ENCODE results near the gene DACT3.

The DACT3 gene

DNA sequence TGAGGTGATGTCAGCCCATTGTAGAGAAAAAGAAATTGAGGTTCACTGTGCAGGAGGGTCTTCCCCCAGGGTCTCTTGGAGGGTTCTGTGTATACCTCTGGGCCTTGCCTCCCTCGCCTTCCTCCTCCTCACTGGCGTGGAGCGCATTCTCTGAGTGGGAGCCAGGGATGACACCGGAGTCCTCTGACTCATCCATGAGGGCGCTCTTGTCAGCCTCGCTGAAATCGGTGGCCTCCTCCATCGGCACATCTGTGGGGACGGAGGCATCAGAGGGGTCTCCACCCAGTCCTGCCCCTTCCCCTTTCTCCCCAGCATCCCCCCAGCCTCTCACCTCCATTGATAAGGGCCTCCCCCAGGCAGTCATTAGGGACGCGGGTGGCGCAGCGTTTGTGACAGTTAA is 39.7 kb upstream of the DACT3 start:
- Histone ChIP-seq H4K20me1 (ENCODE audit: insufficient read depth, low read length, poor library complexity, severe bottlenecking) (peaks cover 23% of the 10 kb centered on the region), H2AFZ (ENCODE audit: low read length) (no peak overlapping the region), H3K4me2 (ENCODE audit: low read depth, low read length, poor library complexity, severe bottlenecking) (no peak overlapping the region), H3K27me3 (ENCODE audit: insufficient read depth, low read length, poor library complexity, severe bottlenecking) (no peaks in the 10 kb centered on the region), H3K9me3 (ENCODE audit: insufficient read depth, low read depth, low read length) (no peaks in the 10 kb centered on the region), H3K9me2 (replicated peaks; ENCODE audit: low read depth, low read length) (no peaks in the 10 kb centered on the region), H3K4me3 (ENCODE audit: low read length, poor library complexity, severe bottlenecking) (no peak overlapping the region), H3K79me2 (ENCODE audit: insufficient read depth, low read length) (peaks cover 7% of the 10 kb centered on the region; the same call in 1 of the 2 replicates), H3F3A (ENCODE audit: low read depth) (no peaks in the 10 kb centered on the region), H3K4me1 (ENCODE audit: insufficient read depth, low read length, poor library complexity, severe bottlenecking) (no peaks in the 10 kb centered on the region), H3K36me3 (ENCODE audit: insufficient read depth, low read length) (peaks cover 82% of the 10 kb centered on the region), H3K9ac (ENCODE audit: low read depth, low read length, poor library complexity, severe bottlenecking) (no peak overlapping the region)
- TF ChIP-seq EZH2phosphoT487 (IDR thresholded peaks at IDR 0.05; ENCODE audit: borderline replicate concordance), result no peak
- TF ChIP-seq, protein P1, sequence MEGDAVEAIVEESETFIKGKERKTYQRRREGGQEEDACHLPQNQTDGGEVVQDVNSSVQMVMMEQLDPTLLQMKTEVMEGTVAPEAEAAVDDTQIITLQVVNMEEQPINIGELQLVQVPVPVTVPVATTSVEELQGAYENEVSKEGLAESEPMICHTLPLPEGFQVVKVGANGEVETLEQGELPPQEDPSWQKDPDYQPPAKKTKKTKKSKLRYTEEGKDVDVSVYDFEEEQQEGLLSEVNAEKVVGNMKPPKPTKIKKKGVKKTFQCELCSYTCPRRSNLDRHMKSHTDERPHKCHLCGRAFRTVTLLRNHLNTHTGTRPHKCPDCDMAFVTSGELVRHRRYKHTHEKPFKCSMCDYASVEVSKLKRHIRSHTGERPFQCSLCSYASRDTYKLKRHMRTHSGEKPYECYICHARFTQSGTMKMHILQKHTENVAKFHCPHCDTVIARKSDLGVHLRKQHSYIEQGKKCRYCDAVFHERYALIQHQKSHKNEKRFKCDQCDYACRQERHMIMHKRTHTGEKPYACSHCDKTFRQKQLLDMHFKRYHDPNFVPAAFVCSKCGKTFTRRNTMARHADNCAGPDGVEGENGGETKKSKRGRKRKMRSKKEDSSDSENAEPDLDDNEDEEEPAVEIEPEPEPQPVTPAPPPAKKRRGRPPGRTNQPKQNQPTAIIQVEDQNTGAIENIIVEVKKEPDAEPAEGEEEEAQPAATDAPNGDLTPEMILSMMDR (conservative IDR thresholded peaks at IDR 0.05; ENCODE audit: low read length), result no peak

DNA sequence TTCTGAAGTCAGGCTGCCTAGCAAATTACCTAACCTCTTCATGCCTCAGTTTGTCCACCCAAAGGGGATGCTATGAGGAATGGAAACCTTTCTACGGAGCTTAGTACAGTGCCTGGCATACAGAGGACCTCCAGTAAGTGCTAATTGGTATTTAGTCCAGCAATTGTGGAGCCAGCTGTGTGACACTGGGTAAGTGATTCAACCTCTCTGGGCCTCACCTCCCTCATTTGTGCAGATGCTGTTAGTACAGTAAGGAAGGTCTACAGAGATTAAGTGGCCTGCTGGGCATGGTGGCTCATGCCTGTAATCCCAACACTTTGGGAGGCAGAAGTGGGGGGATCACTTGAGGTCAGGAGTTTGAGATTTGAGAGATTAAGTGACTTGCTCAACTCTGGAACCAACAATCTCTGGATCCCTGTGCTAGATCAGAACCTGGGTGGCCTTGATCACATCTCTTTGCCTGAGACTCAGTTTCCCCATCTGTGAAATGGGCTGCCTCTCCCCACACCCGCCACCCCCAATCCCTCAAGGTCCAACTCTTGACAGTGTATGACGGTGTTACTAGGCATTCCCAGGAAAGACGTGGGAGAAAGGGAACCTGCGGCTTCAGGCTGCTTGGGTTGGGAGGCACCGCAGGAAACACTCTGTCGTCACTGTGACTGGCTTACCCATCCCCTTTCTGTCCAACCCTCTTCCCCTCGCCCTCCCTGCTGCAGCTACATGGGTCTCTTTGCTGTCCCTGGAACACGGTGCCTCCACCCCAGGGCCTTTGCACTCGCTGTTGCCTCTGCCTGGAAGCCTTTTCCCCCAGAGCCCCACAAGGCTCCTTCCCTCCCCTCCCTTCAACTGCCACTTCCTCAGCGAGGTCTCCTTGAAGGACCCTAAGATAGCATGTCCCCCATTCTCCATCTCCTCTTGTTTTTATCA is 37.7 kb upstream of the DACT3 start:
- Histone ChIP-seq H3K4me1 (ENCODE audit: insufficient read depth, low read length, poor library complexity, severe bottlenecking) (no peaks in the 10 kb centered on the region), H3K4me3 (ENCODE audit: low read length, poor library complexity, severe bottlenecking) (no peak overlapping the region), H4K20me1 (ENCODE audit: insufficient read depth, low read length, poor library complexity, severe bottlenecking) (peaks cover 10% of the 10 kb centered on the region), H3K9ac (ENCODE audit: low read depth, low read length, poor library complexity, severe bottlenecking) (no peak overlapping the region), H2AFZ (ENCODE audit: low read length) (no peak overlapping the region), H3K9me2 (replicated peaks; ENCODE audit: low read depth, low read length) (no peaks in the 10 kb centered on the region), H3K36me3 (ENCODE audit: insufficient read depth, low read length) (peaks cover 88% of the 10 kb centered on the region), H3F3A (ENCODE audit: low read depth) (no peaks in the 10 kb centered on the region), H3K9me3 (ENCODE audit: insufficient read depth, low read depth, low read length) (no peaks in the 10 kb centered on the region), H3K79me2 (ENCODE audit: insufficient read depth, low read length) (no peaks in the 10 kb centered on the region), H3K4me2 (ENCODE audit: low read depth, low read length, poor library complexity, severe bottlenecking) (no peak overlapping the region), H3K27me3 (ENCODE audit: insufficient read depth, low read length, poor library complexity, severe bottlenecking) (no peaks in the 10 kb centered on the region)
- TF ChIP-seq, protein P1 (conservative IDR thresholded peaks at IDR 0.05; ENCODE audit: low read length), result no peak
- TF ChIP-seq EZH2phosphoT487 (IDR thresholded peaks at IDR 0.05; ENCODE audit: borderline replicate concordance), result no peak

DNA sequence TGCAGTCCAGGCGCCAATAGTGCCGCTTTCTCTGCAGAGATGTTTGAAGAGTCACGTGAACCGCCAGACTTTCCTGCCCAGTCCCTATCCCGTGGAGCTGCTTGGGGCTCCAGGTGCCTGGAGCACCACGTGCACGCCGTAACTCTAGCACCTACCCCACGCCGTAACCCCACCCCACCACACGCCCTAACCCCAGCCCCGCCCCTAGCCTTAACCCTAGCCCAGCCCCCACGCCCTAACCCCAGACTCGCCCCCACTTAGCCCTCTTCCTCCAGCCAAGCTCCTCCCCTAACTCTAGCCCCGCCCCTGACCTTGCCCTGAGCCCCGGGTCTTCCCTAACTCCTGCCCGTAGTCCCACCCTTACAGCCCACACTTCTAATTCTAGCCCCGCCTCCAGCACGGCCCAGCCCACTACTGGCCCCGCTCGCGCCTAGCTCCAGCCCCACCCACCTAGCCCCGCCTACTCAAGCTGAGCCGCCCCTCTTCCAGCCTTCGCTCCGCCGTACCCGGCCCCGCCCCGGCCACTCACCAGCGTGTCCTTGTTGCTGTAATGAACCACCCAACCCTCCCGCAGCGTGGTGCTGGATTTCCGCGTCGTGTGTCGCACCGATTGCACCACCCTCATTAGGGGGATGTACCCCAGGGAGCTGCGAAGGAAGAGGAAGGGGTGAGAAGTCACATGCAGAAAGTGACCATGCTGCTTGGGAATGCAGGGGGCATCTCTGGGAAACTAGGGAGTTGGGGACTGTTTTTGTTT is 36.4 kb upstream of the DACT3 start:
- H3K79me2 ChIP-seq (ENCODE audit: insufficient read depth, low read length), result no peaks in the 10 kb centered on the region
- no peak overlapping the region for H3K4me3 ChIP-seq (ENCODE audit: low read length, poor library complexity, severe bottlenecking)
- no peaks in the 10 kb centered on the region for H3K4me1 ChIP-seq (ENCODE audit: insufficient read depth, low read length, poor library complexity, severe bottlenecking)
- TF ChIP-seq, protein P1 (conservative IDR thresholded peaks at IDR 0.05; ENCODE audit: low read length), result no peak
- TF ChIP-seq EZH2phosphoT487 (IDR thresholded peaks at IDR 0.05; ENCODE audit: borderline replicate concordance), result no peak
- peaks cover 88% of the 10 kb centered on the region for H3K36me3 ChIP-seq (ENCODE audit: insufficient read depth, low read length)
- peaks cover 15% of the 10 kb centered on the region for H4K20me1 ChIP-seq (ENCODE audit: insufficient read depth, low read length, poor library complexity, severe bottlenecking)
- H3K9me2 ChIP-seq (replicated peaks; ENCODE audit: low read depth, low read length), result no peaks in the 10 kb centered on the region
- no peak overlapping the region for H3K9ac ChIP-seq (ENCODE audit: low read depth, low read length, poor library complexity, severe bottlenecking)
- H3K27me3 ChIP-seq (ENCODE audit: insufficient read depth, low read length, poor library complexity, severe bottlenecking), result no peaks in the 10 kb centered on the region
- H3K9me3 ChIP-seq (ENCODE audit: insufficient read depth, low read depth, low read length), result no peaks in the 10 kb centered on the region
- no peak overlapping the region for H3K4me2 ChIP-seq (ENCODE audit: low read depth, low read length, poor library complexity, severe bottlenecking)
- H2AFZ ChIP-seq (ENCODE audit: low read length), result no peak overlapping the region
- H3F3A ChIP-seq (ENCODE audit: low read depth), result no peaks in the 10 kb centered on the region

Measured in Loucy (cell line).